ENCODE results near the gene SLC29A4. TPM values are rescaled to one million over a fixed set of nuclear protein-coding genes. Genes with fewer than 3 reads are reported as not detected.

Gene SLC29A4
- total RNA-seq, 1 donor from 2014 or later: 7.9 TPM

- Mint-ChIP-seq H3K9me3 (ENCODE audit: unreplicated experiment) (peaks cover 2% of the 10 kb centered on the region), H3K27me3 (ENCODE audit: unreplicated experiment) (no peaks in the 10 kb centered on the region), H3K4me3 (ENCODE audit: unreplicated experiment) (no peak overlapping the region), H3K36me3 (ENCODE audit: unreplicated experiment) (peaks cover 46% of the 10 kb centered on the region), H3K27ac (ENCODE audit: unreplicated experiment) (no peak overlapping the region), H3K4me1 (ENCODE audit: unreplicated experiment) (no peaks in the 10 kb centered on the region)
- no peak for TF ChIP-seq CTCF (IDR thresholded peaks at IDR 0.05)
- DNase-seq (ENCODE audit: extremely low spot score, unreplicated experiment): no peak
These were observed 66.2 kb downstream of the SLC29A4 start for GRCh38 chr7:5349005-5349380.

GRCh38 chr7:5349437-5350173 lies 66.9 kb downstream of the SLC29A4 start:
- DNase-seq (ENCODE audit: extremely low spot score, unreplicated experiment): no peak
- Mint-ChIP-seq H3K27ac (ENCODE audit: unreplicated experiment) (no peak overlapping the region), H3K36me3 (ENCODE audit: unreplicated experiment) (peaks cover 45% of the 10 kb centered on the region), H3K4me3 (ENCODE audit: unreplicated experiment) (no peak overlapping the region), H3K4me1 (ENCODE audit: unreplicated experiment) (peaks cover 5% of the 10 kb centered on the region), H3K9me3 (ENCODE audit: unreplicated experiment) (no peaks in the 10 kb centered on the region), H3K27me3 (ENCODE audit: unreplicated experiment) (no peaks in the 10 kb centered on the region)
- no peak for TF ChIP-seq CTCF (IDR thresholded peaks at IDR 0.05)

GRCh38 chr7:5350174-5350463 lies 67.4 kb downstream of the SLC29A4 start:
- Mint-ChIP-seq H3K4me3 (ENCODE audit: unreplicated experiment) (no peak overlapping the region), H3K4me1 (ENCODE audit: unreplicated experiment) (peaks cover 8% of the 10 kb centered on the region), H3K27ac (ENCODE audit: unreplicated experiment) (no peak overlapping the region), H3K9me3 (ENCODE audit: unreplicated experiment) (no peaks in the 10 kb centered on the region), H3K27me3 (ENCODE audit: unreplicated experiment) (no peaks in the 10 kb centered on the region), H3K36me3 (ENCODE audit: unreplicated experiment) (peaks cover 45% of the 10 kb centered on the region)
- DNase-seq (ENCODE audit: extremely low spot score, unreplicated experiment): no peak
- no peak for TF ChIP-seq CTCF (IDR thresholded peaks at IDR 0.05)

- peaks cover 49% of the 10 kb centered on the region for H3K36me3 Mint-ChIP-seq (ENCODE audit: unreplicated experiment)
- no peak for TF ChIP-seq CTCF (IDR thresholded peaks at IDR 0.05)
- H3K27ac Mint-ChIP-seq (ENCODE audit: unreplicated experiment): no peak overlapping the region
- DNase-seq (ENCODE audit: extremely low spot score, unreplicated experiment): no peak
- no peaks in the 10 kb centered on the region for H3K9me3 Mint-ChIP-seq (ENCODE audit: unreplicated experiment)
- no peak overlapping the region for H3K4me3 Mint-ChIP-seq (ENCODE audit: unreplicated experiment)
- peaks cover 8% of the 10 kb centered on the region for H3K4me1 Mint-ChIP-seq (ENCODE audit: unreplicated experiment)
- no peaks in the 10 kb centered on the region for H3K27me3 Mint-ChIP-seq (ENCODE audit: unreplicated experiment)
These were observed 68.0 kb downstream of the SLC29A4 start for GRCh38 chr7:5350600-5351385.

GRCh38 chr7:5351507-5352265 lies 68.9 kb downstream of the SLC29A4 start:
- Mint-ChIP-seq H3K4me1 (ENCODE audit: unreplicated experiment) (peaks cover 8% of the 10 kb centered on the region), H3K27me3 (ENCODE audit: unreplicated experiment) (no peaks in the 10 kb centered on the region), H3K36me3 (ENCODE audit: unreplicated experiment) (peaks cover 50% of the 10 kb centered on the region), H3K9me3 (ENCODE audit: unreplicated experiment) (no peaks in the 10 kb centered on the region), H3K27ac (ENCODE audit: unreplicated experiment) (no peak overlapping the region), H3K4me3 (ENCODE audit: unreplicated experiment) (no peak overlapping the region)
- no peak for TF ChIP-seq CTCF (IDR thresholded peaks at IDR 0.05)
- no peak for DNase-seq (ENCODE audit: extremely low spot score, unreplicated experiment)
